HG03575 (cell line): Measurements from ENCODE around the gene APAF1.
"Not testable (repeated sequence)": the region's sequence is repeated elsewhere in the genome, so short reads cannot be mapped to it uniquely, and the experiment has no call there.

Experiments used
- ATAC-seq: cut with Tn5 transposase; IDR thresholded peaks from one replicate; pipeline ENCODE4 v1.9.1; 2021; ENCODE audit not compliant: unreplicated experiment, insufficient number of reproducible peaks, low FRiP score; ENCODE audit errors: extremely low read depth

Gene APAF1

GRCh38 chr12:98745578-98746391, 100.7 kb downstream of the APAF1 start:
- ATAC-seq, result no peak

DNA sequence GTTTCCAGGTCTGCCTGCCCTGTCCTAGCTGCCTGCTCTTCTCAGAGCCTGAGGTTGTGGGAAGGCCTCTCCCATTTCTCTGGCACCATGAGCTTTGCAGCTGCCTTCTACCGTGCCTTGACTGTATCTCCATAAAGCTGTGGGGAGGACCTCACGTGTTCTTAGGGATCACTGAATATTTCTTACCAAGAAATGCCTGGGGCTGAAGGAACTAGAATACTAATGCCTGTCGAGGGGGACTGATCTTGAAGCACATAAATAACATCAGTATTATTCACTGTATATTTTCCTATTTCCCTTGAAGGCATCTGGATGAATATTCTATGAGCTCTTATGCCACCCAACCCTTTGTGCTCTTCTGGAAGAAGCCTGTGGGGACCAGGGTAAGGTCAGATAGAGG, 103.4 kb downstream of the APAF1 start:
- no peak for ATAC-seq

DNA sequence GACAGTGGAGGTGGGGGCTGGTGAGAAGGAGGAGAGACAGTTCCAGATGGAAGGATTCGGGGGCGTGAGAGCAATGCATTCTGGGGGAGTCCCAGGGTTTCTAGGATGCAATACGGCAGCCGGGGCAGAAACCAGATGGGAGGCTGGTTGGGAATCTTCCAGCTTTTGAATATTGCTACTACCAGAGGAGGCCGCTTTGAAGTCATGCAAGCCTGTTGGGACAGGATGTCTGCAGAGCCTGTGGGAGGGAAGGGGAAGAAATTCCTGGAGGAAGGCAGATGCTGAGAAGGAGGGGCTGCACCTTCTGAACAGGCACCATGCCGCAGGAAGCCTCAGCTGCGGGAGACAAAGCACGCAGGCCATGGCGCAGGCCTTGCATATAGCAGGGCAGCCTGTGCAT, 105.4 kb downstream of the APAF1 start:
- ATAC-seq, result no peak

DNA sequence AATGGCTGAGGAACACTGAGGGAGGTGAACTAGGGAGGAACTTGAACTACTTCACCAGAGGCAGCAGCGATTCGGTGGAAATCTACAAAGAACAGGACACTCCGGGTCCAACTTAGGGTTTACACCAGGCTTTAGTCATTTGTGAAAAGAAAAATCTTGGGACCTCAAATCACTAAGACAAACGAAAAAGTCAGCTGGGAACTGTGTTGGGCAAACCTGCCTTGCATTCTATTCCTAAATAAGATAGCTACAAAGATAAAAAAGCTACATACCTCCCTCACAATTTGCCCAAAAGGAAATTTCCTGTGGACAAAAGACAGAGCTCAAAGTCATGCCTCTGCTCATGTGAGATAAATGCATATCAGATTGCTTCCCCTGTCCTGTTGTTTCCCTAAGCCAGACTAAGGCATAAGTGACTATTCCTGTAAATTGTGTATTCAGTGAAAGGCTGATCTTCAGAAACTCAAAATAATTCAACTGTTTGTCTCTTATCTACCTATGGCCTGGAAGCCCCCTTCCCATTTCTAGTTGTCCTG, 106.6 kb downstream of the APAF1 start:
- no peak for ATAC-seq

GRCh38 chr12:98752726-98753125, 107.6 kb downstream of the APAF1 start:
- no peak for ATAC-seq

- ATAC-seq, result peak; percentile 100
Measured at GRCh38 chr12:98754095-98754494, 109.0 kb downstream of the APAF1 start.

DNA sequence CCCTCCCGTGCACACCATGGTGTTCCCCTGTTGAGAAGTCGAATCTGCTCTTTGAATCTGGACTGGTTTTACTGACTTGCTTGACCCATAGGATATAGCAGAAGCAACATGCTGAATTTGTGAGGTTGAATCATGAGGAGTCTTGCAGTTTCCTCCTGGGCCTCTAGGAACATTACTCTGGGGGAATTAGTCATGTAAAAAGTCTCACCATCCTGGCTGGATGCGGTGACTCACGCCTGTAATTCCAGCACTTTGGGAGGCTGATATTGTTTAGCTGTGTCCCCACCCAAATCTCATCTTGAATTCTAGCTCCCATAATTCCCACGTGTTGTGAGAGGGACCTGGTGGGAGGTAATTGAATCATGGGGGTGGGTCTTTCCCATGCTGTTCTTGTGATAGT, 110.8 kb downstream of the APAF1 start:
- ATAC-seq, result not testable (repeated sequence)

GRCh38 chr12:98757455-98757854, 112.4 kb downstream of the APAF1 start:
- ATAC-seq, result no peak

- ATAC-seq, result no peak
Measured at GRCh38 chr12:98758331-98758730, 113.2 kb downstream of the APAF1 start.

- no peak for ATAC-seq
Measured at GRCh38 chr12:98763656-98764055, 118.6 kb downstream of the APAF1 start.

- ATAC-seq, result no peak
Measured at GRCh38 chr12:98767248-98767647, 122.2 kb downstream of the APAF1 start.

- no peak for ATAC-seq
Measured at GRCh38 chr12:98769068-98769467, 124.0 kb downstream of the APAF1 start.

DNA sequence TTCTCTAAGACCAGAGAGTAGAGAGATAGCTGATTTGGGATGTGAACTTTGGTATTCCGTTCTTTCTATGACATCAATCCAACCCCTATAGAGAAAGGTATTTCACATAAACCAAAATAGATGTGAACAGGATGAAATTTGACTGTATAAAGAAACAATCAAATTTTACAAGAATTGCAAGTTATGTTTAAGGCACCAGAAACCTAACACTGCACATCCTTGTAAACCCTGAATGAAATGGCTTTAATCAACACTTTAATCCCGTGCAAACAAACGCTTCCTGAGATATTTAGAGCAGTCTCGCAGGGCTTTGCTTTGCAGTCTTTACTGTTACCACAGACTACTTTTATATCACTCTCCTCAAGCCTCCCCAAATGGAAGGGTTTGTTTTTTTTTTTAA, 125.1 kb downstream of the APAF1 start:
- ATAC-seq, result no peak

DNA sequence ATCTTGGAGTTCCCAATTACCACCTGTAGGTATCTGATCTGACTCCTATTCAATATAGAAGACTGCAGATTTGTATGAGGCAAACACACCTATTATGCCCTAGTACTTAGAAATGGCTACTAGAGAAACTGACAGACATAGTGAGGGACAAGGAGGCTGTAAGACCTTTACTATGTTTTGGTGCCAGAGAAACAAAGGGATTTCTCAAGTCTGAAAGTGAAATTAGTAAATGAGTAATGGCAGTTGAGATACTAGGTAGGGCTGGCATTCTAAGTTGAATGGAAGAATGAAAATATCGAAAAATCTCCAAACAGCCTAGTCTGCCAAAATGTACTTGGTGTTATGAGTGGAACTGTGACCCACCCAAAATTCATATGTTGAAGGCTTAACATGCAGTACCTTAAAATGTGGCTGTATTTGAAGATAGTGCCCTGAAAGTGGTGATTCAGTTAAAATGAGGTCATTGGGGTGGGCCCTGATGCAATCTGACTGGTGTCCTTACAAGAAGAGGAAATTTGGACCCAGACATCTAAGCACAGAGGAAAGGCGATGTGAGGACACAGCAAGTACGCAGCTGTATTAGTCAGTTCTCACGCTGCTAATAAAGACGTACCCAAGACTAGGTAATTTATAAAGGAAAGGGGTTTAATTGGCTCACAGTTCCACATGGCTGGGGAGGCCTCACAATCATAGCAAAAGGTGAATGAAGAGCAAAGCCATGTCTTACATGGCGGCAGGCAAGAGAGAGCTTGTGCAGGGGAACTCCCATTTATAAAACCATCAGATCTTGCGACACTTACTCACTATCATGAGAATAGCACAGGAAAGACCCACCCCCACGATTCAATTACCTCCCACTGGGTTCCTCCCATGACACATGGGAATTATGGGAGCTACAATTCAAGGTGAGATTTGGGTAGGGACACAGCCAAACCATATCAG, 127.0 kb downstream of the APAF1 start:
- ATAC-seq, result no peak

DNA sequence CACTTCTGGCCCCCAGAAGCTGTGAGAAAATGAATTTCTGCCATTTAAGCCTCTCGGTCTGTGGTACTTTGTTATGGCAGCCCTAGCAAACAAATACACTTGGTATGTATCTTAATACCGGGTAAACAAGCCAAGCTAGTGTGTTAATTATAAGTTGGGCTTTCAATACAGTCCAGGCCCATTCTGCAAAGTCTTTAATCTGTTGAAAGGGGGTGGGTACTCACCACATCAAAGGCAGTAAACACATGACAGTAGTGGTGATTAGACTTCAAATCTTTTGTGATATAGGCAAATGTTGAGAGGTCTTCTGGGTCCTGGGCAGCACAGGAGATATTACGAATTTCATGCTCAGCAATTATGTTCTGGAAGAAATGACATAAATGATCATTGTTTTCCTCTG, 127.7 kb downstream of the APAF1 start:
- ATAC-seq, result no peak

DNA sequence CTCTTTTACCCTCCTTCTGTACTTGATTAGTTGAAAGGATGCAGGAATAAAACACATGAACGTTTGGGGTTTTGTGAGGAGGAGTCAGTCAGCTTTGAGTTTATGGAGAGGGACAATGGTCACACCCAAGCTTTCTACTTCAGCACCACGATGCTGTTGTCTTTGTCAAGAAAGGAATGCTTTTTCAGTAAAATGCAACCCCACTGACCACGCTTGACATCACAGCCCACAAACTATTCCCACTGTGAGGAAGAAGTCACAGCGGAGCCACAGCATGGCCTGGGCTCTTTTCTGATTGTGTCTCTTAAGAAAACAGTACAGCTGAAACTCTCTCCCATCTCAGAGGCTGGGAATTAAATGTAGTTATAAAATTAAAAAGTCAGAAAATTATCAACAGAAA, 135.2 kb downstream of the APAF1 start:
- no peak for ATAC-seq

DNA sequence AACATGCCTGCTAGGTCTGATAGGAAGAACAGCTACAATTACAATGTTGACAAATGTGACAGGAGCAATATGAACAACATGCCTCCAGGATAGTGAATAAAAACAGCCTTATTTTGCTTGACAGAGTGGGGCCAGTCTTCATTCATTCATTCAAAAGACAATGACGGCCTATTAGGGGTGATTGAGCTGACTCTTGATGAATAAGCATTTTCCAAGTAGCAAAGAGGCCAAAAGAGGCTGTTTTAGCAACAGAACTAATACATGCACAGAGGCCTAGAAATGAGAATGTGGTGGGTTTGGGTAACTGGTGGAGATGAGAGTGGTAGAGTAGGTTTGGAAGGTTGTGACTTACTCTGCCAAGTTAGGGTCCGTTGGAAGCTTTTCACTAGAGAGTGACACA, 138.3 kb downstream of the APAF1 start:
- no peak for ATAC-seq
